GM10248 (cell line): ENCODE results near the gene FUZ.

ENCODE experiments used
- CTCF ChIA-PET: fragments of 300-600 bp; sonication (Branson Sonifier 250); formaldehyde crosslinking; extraction: SDS; loops from one replicate; lab custom pipeline; 2021; ENCODE audit warnings: antibody characterized with exemption; lab: Yijun Ruan, JAX
- POLR2A ChIA-PET: fragments of 350-650 bp; sonication (Branson Sonifier 250); formaldehyde crosslinking; extraction: SDS; loops from one replicate; lab custom pipeline; 2020; ENCODE audit warnings: antibody characterized with exemption; lab: Yijun Ruan, JAX
- DNase-seq: peaks from one replicate; pipeline ENCODE4 v3.0.0; 2012; ENCODE audit errors: extremely low spot score
- CTCF ChIP-seq: IDR thresholded peaks from 2 replicates; pipeline ENCODE4 v1.5.1; 2012; ENCODE audit warnings: mild to moderate bottlenecking, low read depth; ENCODE audit errors: extremely low read depth, missing control alignments, control extremely low read depth

The FUZ gene

GRCh38 chr19:49850487-49851342, 37.6 kb upstream of the FUZ start, which contains the start of gene PTOV1:
TSS of gene PTOV1 (plus strand) at chr19:49851159.
- ChIA-PET CTCF (interaction anchor here (0.7 to 1.5 kb wide), 5 partner anchors 11 to 40 kb away, joined by 3 to 4 read pairs (median 3); no protein-coding TSS in a partner anchor), POLR2A (interaction anchor here (0.5 to 2.4 kb wide), 6 partner anchors 18 to 1275 kb away, joined by 3 to 11 read pairs (median 6); partner anchors contain the start of gene AP2A1)
- TF ChIP-seq CTCF, result no peak
- DNase-seq, result peak; percentile 98

DNA sequence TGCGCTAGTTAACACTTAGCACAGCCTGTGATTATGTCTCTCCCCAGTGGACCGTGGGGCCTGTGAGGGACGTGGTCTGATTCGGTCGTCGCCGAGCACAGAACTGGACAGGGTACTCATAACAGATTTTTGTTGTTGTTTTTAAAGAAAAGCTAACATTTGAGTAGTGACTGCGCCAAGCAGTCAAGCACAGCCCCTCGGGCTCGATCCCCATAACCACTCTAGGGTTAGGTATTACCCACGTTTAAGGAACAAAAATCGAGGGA, 37.1 kb upstream of the FUZ start:
- ChIA-PET POLR2A (interaction anchor here (0.5 to 2.4 kb wide), 4 partner anchors 19 to 969 kb away, joined by 5 to 11 read pairs (median 8); no protein-coding TSS in a partner anchor), CTCF (interaction anchor here (0.7 to 1.5 kb wide), 4 partner anchors 11 to 40 kb away, joined by 3 to 4 read pairs (median 4); no protein-coding TSS in a partner anchor)
- TF ChIP-seq CTCF, result no peak
- no peak for DNase-seq

GRCh38 chr19:49849433-49850220, 36.5 kb upstream of the FUZ start:
- TF ChIP-seq CTCF, result no peak
- DNase-seq, result no peak
- POLR2A ChIA-PET, result interaction anchor here (0.6 to 2.4 kb wide), 2 partner anchors 20 to 22 kb away, joined by 8 to 11 read pairs; no protein-coding TSS in a partner anchor
- CTCF ChIA-PET, result interaction anchor here (1.0 to 1.5 kb wide), 4 partner anchors 11 to 41 kb away, joined by 3 to 4 read pairs (median 4); no protein-coding TSS in a partner anchor

GRCh38 chr19:49848938-49849337, 35.8 kb upstream of the FUZ start:
- no peak for TF ChIP-seq CTCF
- ChIA-PET CTCF (interaction anchor here (1.0 kb wide), 1 partner anchor 12 kb away, joined by 3 read pairs; no protein-coding TSS in a partner anchor), POLR2A (interaction anchor here (0.6 to 2.4 kb wide), 2 partner anchors 20 to 162 kb away, joined by 3 to 11 read pairs; no protein-coding TSS in a partner anchor)
- no peak for DNase-seq

DNA sequence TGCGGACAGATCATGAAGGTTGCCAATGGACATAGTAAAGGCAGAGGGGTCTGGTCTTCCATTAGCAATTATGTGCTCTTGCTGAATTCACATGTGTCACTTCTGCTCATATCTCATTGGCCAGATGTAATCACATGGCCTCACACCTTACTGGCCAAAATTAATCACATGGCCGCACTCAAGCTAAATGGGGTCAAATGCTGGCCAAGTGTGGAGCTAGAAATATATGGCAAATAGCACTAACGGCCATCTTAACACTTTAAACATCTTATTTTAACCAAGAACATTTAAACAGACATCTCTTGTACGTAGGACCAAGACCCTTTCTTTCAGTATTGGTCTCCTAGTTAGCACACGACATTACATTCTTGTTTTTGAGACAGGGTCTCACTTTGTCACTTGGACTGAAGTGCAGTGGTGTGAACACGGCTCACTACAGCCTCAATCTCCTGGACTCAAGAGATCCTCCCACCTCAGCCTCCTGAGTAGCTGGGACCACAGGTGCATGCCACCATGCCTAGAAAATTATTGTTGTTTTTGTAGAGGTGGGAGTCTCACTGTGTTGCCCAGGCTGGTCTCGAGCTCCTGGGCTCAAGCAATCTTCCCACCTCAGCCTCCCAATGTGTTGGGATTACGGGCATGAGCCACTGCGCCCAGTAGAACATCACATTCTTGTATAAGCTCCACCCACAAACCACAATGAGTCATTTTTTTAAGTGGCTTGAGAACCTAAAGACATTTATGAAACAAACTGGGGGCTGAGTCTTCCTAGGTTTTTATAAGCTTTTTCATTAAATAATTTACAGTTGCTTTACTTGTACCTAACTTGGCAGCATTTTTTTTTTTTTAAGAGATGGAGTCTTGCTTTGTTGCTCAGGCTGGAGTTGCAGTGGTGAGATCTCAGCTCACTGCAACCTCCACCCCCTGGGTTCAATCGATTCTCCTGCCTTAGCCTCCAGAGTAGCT, 34.9 kb upstream of the FUZ start:
- POLR2A ChIA-PET, result interaction anchor here (0.6 kb wide), 1 partner anchor 161 kb away, joined by 3 read pairs; no protein-coding TSS in a partner anchor
- DNase-seq, result no peak
- CTCF ChIA-PET, result no interaction called here
- no peak for TF ChIP-seq CTCF
